Right hindlimb (tissue), 1 donor: Measurements from ENCODE around the gene PTPN5.

Experiments
- DNase-seq: peaks from one replicate; pipeline ENCODE4 v3.0.0-alpha.2; 2018

Gene PTPN5

GRCh38 chr11:18772211-18772610, 19.4 kb downstream of the PTPN5 start:
- no peak for DNase-seq

- no peak for DNase-seq
These were observed 20.1 kb downstream of the PTPN5 start for GRCh38 chr11:18771266-18772035.

- DNase-seq, result no peak
These were observed 21.0 kb downstream of the PTPN5 start for GRCh38 chr11:18770479-18771125.

- DNase-seq, result no peak
These were observed 21.7 kb downstream of the PTPN5 start for GRCh38 chr11:18769802-18770456.

- no peak for DNase-seq
These were observed 22.6 kb downstream of the PTPN5 start for GRCh38 chr11:18768978-18769377.

- DNase-seq, result no peak
These were observed 23.1 kb downstream of the PTPN5 start for GRCh38 chr11:18768472-18768901.

GRCh38 chr11:18766015-18766414, 25.6 kb downstream of the PTPN5 start:
- no peak for DNase-seq

GRCh38 chr11:18765554-18765953, 26.0 kb downstream of the PTPN5 start:
- no peak for DNase-seq

- no peak for DNase-seq
These were observed 29.9 kb downstream of the PTPN5 start for GRCh38 chr11:18761741-18762140.

- DNase-seq, result no peak
These were observed 30.5 kb downstream of the PTPN5 start for GRCh38 chr11:18761144-18761543.

- DNase-seq, result no peak
These were observed 33.8 kb downstream of the PTPN5 start for GRCh38 chr11:18757811-18758210.

- no peak for DNase-seq
These were observed 34.7 kb downstream of the PTPN5 start for GRCh38 chr11:18756889-18757288.

GRCh38 chr11:18754308-18754707, 37.3 kb downstream of the PTPN5 start:
- DNase-seq, result no peak

GRCh38 chr11:18752502-18752901, 39.1 kb downstream of the PTPN5 start:
- no peak for DNase-seq

GRCh38 chr11:18750944-18751343, 40.7 kb downstream of the PTPN5 start:
- DNase-seq, result no peak

GRCh38 chr11:18749681-18750319, 41.8 kb downstream of the PTPN5 start:
- DNase-seq, result peak; percentile 38

- DNase-seq, result no peak
These were observed 42.7 kb downstream of the PTPN5 start for GRCh38 chr11:18748766-18749365.

GRCh38 chr11:18745251-18745650, 46.3 kb downstream of the PTPN5 start:
- no peak for DNase-seq

- DNase-seq, result no peak
These were observed 47.6 kb downstream of the PTPN5 start for GRCh38 chr11:18743900-18744514.

GRCh38 chr11:18743365-18743764, 48.2 kb downstream of the PTPN5 start:
- no peak for DNase-seq

- no peak for DNase-seq
These were observed 49.8 kb downstream of the PTPN5 start for GRCh38 chr11:18741783-18742182.

- no peak for DNase-seq
These were observed 51.9 kb downstream of the PTPN5 start for GRCh38 chr11:18739685-18740084.

- no peak for DNase-seq
These were observed 54.0 kb downstream of the PTPN5 start for GRCh38 chr11:18737642-18738041.
